ENCODE measurements around the gene ARHGAP42.
"Not testable (repeated sequence)": the region's sequence is repeated elsewhere in the genome, so short reads cannot be mapped to it uniquely, and the experiment has no call there.

The ARHGAP42 gene

DNA sequence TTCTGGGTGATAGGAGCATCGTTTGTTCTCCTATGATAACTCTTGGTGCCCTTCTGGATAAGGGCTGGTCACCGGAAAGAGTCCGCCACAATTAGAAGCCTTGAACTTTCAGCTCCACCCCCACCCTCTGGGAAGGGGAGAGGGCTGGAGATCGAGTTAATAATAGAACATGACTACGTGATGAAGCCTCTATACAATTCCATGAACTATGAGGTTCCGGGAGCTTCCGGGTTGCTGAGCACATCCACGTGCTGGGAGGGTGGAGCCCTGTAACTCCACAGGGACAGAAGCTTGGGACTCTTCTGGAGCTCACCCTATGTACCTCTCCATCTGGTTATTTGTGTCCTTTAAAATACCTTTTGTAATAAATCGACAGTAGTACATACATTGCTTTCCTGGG lies 40.3 kb downstream of the ARHGAP42 start:
- DNase-seq (no peak), ATAC-seq (no peak)

DNA sequence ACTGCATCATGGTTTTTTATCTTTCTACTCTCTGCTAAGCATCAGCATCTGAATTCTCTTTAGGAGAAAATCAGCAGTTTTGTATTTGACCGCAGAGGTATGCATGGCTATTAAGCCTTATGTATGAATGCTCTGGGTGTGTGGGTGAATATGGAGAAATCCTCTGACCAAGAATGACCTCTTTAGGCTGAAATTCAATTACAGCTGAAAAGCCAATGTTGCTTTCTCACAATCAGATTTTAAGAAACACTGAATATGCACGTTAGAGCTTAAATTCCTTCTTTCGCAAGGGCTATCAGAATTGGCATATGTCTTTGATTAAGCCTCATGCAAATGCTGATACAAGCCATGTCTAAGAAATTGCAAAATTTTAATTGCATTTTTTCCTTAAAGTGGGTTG lies 43.2 kb downstream of the ARHGAP42 start:
- no peak for ATAC-seq
- DNase-seq, result no peak

DNA sequence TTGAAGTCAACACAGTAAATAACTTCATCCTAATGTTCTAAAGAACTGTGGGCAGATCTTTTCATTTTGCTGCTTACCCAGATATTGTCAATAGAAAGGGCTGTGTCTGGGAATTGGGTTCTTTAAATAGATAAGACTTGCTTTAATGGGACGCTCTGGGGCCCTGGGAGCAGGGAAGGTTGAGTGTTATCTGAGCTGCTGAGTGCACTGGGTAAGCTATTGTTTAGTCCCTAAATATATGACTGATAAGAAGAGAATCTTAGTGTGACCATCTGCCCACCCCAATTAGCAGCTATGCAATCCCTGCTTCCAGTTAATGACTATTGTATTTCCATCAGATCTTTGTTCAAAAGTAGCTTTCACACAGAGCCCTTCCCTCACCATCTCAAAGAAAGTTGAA lies 44.4 kb downstream of the ARHGAP42 start:
- ATAC-seq, result no peak
- DNase-seq, result no peak

DNA sequence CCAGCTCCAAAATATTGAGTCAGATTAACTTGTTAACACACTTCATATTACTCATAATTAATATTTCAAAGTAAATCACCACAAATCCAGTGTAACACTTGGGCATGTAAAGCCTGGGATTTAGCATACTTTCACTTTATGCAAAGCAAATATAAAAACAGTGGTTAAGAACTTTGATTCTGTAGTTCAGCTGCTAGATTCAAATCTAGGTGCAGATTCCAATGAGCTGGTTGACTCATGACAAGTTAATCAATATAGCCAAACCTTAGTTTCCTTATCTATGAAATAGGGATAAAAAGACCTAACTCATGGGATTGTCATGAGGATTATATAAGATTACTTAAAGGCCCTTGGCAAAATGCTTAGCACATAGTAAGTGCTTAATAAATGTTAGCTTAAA lies 45.9 kb downstream of the ARHGAP42 start:
- ATAC-seq (no peak), DNase-seq (no peak)

DNA sequence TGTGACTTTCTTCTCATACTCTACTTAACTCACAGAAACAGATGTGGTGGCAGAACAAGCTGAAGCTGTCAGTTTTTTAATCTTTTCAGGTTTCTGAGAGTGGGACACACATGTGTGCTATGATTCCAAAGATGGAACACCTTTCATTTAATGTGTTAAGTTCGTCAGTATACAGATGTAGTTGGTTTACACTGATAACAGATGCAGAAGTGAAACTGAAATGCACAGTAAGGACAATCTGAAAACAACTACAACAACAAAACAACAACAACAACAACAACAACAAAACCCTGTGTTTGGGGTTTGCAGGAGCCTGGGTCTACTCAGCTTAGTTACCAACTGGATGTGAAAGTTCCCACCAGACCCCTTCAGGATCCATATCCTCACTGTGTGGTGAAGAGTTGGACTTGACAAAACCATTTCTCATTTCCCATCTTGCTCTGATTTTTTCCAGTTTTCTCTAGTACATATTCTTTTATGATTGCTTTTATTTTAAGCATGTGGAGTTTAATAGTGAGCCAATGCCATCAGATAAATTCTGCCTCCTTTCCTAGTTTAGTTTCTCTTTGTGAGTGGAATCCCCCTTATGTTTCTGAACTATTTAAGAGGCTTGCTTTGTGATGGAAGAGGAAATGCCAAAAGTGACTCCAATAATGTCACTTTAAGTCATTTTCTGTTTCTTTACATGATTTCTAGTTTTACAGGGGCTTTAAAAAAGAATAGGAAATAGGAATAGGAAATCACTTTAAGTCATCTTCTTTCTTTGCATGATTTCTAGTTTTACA lies 47.8 kb downstream of the ARHGAP42 start:
- ATAC-seq, result no peak

DNA sequence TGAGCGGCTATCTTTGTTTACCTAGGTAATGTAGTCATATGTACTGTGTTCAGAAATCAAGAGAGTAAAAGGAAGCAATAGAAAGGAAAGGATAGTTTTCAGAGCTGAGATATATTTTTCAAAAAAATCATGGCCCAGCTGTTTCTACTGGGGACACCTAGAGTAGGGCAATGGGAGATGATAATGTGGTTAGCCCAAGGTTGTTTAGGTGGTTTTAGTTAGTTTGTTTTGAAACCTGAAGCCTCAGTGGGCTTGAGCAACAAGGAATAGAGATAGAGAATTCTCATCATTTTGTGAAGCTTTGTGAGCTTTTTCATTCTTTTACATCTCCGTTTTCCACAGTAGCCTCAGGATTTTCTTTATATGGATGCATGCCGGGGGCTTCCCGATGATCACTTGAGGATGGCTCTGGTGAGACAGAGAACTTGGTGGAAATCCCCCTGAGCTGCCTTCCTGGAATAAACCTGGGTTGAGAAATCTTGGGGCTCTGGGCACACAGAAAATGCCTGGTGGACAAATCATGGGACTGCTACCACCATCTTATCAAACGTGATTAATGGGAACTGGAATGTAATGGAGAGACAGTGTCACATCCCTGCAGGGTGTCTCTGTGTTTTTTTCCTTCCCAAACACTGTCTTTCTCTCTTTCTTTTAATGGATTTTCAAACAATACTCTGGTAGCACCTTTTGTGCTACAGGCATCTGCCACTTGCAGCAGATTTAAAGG lies 49.0 kb downstream of the ARHGAP42 start:
- DNase-seq, result no peak
- no peak for ATAC-seq

More for the DNA sequence above, 47.8 kb downstream of the ARHGAP42 start:
- DNase-seq, result no peak

DNA sequence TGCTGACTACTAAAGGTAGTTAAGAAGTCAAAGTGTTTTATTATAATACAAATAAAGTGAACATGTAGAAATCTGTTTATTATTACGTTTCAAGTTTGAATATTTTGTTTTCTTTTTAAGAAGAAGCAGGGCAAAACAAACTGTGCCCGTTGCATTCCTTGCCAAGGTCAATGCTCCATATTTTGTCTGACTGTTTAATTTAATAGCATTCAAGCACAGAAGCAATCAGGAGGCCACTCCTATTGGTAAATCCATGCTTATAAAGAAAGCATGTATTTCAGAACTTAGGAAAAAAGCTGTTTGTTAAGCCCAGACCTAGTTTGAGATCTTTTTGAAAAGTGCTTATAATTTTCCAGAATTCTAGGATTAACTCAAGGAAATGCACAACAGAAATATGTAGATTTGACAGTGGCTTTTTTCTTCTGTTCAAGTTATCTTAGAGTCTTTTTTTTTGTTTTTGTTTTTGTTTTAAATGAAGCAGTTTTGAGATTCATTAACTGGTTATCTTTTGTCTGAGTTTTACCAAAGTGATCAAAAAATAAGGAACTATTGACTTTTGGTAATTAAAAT lies 51.7 kb downstream of the ARHGAP42 start:
- ATAC-seq (no peak), DNase-seq (no peak)

DNA sequence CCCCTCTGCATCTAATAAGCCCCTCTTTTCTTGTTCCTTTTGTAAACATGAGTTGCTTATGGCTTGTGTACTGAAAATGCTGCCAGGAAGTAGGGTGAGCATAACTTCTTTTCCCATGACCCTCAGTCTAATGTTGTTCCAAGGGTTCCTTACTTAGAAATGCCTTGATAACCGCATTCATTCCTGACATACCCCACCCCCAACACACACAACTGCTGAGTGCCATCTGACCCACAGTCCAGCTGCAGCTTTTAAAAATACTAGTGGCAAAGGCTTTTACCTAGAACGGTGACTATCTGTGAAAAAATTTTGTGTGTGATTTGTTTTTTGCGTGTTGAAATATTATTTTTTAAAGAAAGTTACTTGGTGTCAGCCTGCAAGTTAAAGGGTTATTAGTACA lies 52.6 kb downstream of the ARHGAP42 start:
- DNase-seq, result no peak
- ATAC-seq, result no peak

DNA sequence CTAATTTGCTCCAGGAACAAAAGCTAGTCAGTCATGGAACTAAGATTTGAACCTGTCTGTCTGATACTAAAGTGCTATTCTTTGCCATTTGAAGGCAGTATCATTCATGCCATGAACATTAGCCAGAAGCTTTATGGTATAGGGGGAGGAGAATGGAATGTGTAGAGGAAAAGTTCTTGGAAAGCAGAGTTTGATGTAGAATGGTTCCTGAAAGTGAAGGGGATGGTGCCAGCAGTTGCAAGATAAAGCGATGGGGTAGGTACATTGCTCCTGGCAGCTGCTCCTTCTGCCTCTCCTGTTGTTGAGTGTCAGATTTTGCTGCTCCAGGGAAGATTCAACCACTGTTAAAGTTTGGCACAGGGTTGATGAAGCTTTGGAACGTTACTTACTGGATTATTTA lies 53.4 kb downstream of the ARHGAP42 start:
- DNase-seq (no peak), ATAC-seq (no peak)

DNA sequence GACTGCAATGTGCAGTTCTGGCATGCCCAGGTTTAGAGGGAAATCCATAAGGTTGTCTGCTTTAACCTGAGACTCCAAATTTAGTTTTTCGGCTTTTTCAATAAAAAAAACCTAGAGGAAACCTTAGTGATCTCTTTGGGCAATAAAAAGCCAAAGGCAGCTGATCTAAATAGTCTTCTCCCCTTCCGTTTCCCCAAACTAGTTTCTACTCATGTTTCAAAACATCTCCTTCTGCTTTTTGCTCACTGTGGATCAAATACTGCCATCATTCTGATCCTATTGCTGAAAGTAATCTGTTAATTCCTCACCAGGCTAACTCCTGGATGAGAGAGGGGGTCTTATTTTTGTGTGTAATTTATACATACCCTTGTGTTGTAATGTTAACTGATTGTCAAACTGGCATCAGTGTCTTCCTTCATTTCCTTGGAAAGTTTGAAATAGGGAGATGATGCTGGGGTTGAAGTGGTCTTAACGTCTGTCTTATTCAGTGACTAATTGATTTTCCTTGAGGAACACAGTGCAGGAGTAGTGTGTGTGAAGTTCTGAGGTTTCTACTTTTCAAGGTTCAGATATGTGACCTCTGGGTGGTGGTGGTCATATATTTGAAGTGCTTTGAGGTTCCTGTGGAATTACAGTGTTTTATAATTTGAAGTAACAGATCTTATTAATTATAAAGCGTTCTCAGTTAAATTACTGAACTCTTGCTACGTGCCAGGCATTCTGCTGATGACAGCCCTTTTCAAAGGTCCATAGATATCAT lies 55.0 kb downstream of the ARHGAP42 start:
- no peak for ATAC-seq
- DNase-seq, result no peak

DNA sequence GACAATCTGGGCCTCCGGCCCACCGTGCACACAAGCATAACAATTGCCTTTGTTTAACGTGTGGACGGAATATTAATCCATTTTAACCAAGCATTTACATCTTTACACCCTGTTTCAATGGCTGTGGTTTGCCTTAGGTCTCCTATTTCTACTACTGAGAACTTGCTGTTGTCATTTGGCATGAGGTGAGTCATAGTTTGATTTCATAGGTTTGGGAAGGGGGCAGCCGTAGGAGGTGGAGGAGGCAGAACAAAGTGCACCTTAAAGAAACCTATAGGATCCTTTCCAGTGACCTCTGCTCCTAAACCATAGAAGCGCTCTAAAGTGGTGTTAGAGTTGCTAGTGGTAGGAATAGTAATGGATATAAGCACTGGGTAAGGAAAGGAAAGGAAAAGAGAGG lies 59.4 kb downstream of the ARHGAP42 start:
- DNase-seq (no peak), ATAC-seq (no peak)

DNA sequence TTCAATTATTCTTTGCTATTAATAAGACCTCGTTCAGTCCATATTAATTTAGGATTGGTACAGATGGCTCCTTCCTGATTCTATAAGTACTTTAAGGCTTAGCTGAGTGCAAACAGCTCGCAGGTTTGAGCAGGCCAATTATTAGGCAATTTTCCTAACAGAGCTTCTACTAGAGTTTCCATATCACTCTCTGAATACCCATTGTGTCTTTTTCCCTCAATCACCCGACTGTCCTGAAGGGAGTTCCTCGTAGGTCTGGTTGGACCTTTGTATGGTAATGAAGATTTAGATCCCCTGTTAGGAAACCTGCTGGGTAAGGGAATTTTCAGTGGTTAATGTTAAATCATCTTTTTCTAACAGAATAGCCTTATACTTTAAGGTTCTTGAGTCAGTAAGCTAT lies 61.1 kb downstream of the ARHGAP42 start:
- DNase-seq (no peak), ATAC-seq (no peak)

DNA sequence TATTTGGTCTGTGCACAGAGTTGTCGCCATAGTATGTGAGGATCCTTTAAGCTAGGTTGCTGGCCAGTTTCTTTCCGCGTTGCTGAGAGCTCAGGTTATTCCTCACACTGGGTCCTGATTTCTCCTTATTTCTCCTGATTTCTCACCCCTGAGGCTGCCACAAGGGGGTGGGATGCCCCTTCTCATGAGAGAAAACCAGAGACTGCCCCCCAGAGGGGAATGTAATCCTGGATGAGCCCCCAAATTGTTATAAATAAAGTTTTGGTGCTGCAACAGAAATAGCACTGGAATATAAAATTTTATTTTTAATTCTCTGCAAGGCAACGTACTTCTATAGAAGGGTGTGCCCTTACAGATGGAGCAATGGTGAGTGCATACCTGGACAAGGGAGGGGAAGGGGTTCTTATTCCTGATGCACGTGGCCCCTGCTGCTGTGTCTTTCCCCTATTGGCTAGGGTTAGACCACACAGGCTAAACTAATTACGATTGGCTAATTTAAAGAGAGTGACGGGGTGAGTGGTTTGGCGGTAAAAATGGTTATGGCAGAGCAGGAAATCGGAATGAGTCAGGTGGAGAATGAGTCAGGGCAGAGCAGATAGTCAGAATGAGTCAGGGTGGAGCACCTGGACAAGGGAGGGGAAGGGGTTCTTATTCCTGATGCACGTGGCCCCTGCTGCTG lies 62.9 kb downstream of the ARHGAP42 start:
- not testable (repeated sequence) for DNase-seq, ATAC-seq

DNA sequence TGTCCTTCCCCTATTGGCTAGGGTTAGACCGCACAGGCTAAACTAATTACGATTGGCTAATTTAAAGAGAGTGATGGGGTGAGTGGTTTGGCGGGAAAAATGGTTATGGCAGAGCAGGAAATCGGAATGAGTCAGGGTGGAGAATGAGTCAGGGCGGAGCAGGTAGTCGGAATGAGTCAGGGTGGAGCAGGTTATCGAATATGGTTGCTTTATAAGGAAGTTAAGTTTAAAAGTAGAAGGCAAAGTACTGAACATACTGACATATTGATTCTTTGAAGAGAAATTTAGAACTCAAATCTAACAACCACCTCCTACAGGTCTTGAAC lies 63.4 kb downstream of the ARHGAP42 start:
- ATAC-seq, DNase-seq: not testable (repeated sequence)

DNA sequence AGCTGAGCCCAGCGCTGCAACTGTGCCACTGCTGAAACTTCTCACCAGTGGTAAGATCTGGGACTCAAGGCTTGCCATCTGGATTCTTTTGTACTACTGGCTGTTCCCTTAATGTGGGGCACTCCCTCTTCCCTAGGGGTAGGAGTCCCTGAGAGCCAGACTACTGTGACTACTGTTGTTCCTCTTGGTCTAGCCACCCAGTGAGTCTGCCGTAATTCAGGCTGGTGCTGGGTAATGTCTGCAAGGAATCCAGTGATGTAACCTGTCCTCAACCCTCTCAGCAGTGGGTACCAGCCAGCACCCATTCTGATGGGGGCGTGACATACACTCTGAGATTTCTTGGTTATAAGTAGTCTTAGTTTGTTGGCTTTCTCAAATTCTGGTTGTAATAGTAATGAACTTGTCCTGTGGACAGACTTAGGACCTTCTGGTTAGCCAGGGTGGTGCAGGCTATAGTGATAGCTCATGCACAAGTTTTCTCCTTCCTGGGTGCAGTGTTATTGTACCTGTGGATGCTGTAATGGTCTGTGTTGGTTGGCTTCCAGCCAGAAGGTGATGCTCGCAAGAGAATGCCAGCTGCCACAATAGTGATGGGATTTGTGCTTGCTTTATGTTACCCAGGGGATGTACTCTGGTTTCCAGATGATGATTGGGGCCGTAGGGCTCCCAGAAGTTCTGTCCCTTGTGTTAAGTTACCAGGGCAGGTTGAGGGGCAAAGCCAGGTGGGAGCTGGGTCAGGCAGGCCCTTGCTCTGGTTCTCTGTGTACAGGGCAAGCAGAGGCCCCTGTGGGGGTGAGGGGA lies 65.5 kb downstream of the ARHGAP42 start:
- DNase-seq (no peak), ATAC-seq (no peak)

DNA sequence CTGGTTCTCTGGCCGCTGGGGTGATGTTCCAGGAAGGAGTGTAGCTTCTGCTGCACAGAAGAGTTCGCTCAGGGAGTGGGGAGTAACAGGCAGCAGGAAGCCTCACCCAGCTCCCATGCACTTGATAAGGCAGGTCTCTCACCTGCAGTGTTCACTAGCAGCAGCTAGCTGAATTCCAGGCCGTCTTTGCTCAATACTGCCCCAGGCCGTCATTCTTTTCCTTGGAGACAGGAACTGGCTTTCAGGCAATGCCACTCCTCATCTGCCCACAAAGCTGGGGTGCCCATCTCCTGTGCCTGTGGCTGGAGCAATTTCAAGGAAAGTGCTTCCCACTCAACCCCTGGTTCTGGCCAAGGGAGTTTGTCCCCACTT lies 66.1 kb downstream of the ARHGAP42 start:
- no peak for DNase-seq
- no peak for ATAC-seq

DNA sequence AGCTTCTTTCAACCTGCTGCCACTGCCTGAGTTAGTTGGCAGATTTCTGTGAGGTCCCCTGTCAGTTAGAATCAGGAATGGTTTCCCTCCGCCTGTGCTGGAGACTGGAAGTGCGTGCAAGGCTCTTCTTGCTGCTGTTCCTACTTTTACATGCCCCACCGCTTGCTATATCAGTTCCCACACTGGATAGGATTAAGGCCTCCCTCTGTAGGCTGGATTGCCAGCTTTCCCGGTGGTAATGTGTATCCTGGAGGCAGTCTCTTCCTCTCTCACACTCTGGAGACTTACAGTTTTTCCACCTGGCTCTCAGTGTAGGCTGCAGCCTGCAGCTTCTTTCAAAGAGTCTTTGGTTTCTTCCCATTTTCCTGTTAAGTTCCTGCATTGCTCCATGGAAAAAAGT lies 66.5 kb downstream of the ARHGAP42 start:
- DNase-seq (no peak), ATAC-seq (no peak)

DNA sequence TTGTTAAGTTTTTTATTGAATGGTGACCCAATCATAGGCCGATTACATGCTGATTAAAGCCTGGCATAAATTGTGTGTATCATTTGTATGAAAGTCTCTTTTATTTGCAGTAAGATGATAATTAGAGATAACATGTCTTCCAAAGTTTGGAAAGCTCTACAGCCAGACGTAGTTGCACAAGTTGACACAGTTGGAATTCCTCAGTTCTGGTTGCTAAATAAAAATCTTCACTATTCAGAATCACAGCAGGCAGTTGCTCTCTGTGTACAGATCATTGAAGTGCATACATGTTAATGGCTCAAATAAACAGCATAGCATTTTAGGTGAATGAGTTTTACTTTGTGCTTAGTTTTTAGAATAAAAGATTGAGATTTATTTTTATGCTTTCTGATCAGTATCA lies 69.5 kb downstream of the ARHGAP42 start:
- no peak for DNase-seq
- no peak for ATAC-seq

DNA sequence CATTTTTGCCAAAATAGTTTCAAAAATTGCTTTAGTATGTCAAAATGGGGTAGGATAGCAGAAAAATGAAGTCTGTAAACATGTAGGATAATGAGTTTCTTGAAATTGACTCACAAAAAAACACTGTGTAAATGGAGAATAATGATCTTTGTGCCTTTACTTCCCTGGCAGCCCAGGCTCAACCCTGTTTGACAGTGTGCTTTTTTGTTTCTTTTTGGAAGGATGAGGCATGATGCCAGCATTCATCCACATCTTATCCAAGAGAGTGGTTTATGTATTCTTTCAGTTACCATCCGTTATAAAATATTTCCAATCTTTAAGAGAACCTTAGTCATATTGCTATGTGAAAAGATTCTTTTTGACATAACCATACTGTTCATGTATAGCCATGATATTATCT lies 70.6 kb downstream of the ARHGAP42 start:
- DNase-seq (no peak), ATAC-seq (no peak)

DNA sequence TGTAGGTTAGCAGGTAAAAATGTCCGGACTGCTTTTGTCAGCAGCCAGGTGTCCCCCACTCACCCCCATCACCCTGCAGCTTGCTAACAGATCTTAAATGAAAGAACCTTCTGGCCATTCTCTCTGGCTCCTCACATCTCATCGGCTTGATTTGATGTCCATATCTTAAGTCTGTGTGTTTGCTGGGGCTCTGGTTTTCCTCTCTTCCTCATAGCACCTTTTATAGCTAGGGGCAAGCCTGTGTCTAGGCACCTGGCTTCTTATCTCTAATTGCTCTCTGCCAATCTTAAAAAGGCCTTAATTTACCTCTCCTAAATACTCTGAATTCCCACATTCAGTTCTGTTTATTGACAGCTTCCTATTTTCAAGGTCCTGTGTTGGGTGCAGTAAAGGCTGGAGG lies 72.0 kb downstream of the ARHGAP42 start:
- ATAC-seq (no peak), DNase-seq (no peak)

DNA sequence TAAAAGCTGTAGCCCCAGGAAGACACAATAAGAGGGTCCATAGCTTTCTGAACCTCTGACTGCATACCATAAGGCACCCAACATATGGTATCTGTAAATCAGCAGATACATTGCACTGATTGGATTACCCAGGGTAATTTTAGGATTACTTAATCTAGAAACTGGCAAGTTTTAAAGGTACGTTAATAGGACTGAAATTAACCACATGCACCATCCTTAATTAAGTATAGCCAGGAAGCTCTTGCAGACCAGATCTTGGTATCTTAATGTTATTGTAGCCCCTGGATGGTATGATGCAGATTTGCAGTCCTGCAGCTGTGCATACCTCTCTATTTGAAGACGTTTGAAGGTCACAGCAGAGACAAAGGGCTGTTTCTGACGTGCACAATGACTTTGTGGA lies 72.8 kb downstream of the ARHGAP42 start:
- DNase-seq, result no peak
- no peak for ATAC-seq

DNA sequence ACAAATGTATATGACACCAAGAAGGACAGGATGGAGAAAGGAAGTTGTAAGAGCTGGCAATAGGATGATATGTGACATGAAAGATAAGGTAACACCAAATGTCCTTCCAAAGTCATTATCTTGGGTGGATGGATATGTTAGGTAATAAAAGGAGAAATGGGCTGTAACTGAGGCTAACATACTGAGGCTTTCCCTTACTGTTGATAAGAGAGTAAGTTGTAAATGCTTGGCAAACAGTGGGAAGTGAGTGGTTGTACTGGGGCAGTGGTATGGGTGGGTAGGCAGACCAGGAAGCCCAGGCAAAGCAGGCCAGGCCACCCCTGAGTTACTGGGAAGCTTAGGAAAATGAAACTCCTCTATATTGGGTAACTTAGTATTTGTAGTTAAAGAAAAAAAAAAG lies 73.7 kb downstream of the ARHGAP42 start:
- ATAC-seq (no peak), DNase-seq (no peak)

All from stimulated activated naive CD8-positive, alpha-beta T cell treated with anti-CD3 and anti-CD28 coated beads, Interleukin-15, Interleukin-2, amounts not matched to agents 100 U/mL and 50 U/mL, for 24 hours (primary cell).